HG02870 (cell line): ENCODE data around the gene AFF3.

Source experiments
- ATAC-seq: cut with Tn5 transposase; IDR thresholded peaks from one replicate; pipeline ENCODE4 v1.9.1; 2021; ENCODE audit warnings: mild to moderate bottlenecking, moderate library complexity; ENCODE audit not compliant: unreplicated experiment

Gene AFF3

DNA sequence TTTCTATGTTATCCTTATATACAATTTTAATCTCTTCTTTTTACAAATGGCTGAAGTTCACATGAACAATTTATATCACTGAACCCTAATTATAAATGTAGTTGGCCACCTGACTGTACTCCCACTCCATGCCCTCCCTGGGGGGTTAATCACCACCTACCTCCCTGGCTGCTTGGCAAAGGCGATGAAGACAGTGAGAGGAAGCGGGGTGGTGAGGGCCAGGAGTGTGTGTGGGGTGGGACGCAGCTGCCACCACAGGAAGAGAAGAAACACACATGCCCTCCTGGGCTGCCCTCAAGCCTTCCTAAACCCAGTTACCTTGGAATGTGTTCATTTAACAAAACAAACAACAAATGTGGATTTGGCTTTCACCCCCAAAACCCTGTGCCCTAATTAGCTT is 565.6 kb downstream of the AFF3 start:
- no peak for ATAC-seq

DNA sequence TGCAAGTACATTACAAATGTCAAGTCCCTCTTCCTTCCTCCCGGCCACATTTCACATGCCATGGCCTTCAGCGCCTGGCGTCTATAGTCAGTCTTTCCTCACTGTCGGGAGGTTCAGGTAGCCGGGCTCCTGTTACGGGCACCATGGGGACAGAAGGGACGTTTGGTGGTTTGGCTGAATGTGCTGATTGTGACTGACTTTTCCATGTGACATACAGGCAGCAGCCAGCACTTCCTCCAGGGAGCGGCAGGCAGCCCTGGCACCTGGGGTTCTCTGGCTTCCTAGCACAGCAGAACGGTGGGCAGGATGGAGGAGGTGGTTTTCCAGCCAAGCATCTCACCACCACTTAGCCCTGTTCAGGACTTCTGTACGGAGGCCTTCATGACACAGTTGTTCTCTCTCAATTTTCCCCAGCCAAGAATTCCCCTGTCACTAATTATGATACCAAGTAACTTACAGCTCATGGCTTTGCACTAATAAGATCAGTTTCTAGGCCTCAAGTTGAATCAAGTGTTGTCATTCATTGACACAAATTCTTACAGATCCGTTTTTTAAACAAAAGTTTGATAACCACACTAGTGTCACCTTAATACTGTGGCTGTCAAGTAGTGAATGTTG is 568.6 kb downstream of the AFF3 start:
- no peak for ATAC-seq

DNA sequence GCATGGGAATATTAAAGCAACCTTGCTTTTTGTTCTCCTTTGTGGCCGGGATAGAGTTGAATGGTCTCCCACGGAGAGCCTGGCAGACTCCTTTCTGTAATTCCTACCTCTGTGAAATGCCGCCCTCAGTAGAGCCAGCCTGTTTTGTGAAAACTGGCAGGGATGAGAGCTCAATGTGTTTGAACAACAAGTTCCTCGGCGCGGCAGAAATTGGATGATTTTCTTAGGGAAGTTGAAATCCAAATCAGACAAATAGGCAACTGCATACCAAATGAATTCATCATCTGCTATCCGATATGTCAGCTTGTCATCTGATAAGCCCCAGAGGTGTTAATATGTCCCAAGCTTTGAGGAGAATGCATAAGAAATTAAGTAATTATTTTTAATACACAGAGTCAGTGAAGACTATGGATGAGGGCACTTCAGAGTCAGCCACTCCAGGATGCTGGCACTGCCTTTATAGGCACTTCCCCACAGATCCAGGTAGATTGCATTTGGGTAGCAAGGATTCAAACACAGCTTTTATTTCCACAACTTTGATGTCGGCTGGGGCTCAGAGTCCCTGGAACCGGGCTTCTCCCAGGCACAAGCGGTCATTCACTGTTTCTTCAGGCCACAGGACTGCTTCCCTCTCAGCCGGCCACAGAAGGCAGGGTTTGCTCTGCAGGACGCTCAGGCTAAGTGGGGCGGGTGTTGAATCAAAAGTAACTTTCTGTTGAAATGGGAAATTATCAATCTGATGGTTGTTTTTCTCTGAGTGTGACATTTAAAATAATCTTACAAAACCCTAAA is 569.8 kb downstream of the AFF3 start:
- ATAC-seq: no peak

DNA sequence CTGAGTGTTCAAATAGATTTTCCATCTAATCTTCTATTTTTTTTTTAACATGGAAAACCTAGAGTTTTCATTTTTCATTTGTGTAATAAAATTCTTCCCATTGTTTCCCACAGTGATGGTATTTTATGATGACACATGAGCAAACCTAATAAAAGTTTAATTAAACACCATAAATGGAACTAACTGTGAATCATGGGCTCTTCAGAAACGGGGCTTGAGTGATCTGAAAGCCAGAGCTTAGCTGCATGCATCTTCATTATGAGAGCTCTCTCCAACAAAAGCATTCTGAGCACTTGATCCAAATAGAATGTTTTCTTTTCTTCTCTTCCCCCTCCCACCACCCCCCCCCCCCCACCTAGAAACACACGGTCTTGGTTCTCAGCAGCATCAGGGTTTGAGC is 570.4 kb downstream of the AFF3 start:
- ATAC-seq: no peak

DNA sequence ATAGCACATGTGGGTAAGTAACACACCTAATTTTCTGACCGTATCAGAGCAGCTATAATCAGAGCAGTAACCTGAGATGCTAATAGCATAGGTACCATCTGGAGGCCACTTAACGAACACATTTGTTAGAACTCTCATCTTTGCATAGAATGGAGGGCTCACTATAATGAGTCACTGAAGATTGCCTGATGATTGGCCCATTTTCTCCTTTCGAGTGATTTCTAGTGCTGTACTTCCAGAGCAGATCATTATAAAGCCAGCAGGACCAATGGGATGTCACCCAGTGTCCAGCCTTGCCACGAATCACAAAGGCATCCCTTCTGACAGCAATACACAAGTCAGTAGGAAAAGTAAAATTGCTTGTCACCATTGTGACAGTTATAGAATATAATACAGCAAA is 570.9 kb downstream of the AFF3 start:
- no peak for ATAC-seq

DNA sequence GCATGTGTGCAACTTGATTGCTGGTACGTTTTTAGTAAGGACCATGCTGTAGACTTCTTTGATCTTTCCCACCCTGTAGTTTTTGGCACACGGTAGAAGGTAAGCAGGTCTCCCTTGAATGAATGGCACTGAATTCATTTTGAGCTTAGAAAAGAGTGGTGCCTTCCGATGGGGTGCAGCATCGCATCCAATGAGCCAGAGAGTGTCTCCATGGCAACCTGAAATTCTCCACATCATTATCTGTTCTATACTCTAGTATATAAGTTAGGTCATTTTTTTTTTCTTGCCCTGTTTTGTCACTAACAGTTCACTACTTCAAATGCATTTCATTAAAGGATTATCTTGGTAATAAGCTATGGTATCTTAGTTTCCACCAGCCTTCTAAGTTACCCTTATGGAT is 571.4 kb downstream of the AFF3 start:
- ATAC-seq: no peak

DNA sequence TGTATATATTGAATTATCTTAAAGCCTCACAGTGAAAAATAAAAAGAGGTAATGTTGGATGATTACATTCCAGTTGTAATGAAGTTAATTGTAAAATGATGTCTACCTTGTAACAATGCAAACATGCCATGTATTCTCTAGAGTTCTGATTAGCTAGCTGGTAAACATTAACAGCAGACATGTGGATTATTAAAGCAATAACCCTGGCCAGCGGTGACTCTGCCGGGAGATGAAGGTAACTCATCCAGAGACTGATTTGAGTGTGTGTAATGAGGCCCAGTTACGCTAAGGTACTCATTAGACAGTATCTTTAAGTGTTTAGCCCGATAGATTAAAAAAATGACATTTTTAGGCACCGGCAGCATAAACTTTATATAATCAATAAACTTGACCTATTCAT is 573.0 kb downstream of the AFF3 start:
- ATAC-seq: no peak

DNA sequence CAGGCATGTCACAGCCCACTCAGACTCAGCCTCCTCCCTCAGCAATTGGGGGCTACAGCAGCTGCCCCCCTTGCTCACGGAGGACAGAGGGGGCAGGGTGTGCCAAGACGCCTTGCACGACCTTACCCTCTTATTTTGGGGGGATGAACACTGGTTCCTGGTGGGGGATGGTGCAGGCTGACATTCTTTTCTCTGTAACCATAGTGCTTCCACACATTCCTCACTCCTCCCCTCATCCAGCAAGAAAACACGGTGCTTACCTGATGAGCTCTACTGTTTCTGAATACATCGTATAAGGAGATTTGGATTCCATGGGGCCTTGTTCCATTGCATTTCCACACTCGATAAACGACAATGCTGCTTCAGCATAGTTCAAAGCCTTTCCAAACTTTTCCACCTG is 577.2 kb downstream of the AFF3 start:
- no peak for ATAC-seq

DNA sequence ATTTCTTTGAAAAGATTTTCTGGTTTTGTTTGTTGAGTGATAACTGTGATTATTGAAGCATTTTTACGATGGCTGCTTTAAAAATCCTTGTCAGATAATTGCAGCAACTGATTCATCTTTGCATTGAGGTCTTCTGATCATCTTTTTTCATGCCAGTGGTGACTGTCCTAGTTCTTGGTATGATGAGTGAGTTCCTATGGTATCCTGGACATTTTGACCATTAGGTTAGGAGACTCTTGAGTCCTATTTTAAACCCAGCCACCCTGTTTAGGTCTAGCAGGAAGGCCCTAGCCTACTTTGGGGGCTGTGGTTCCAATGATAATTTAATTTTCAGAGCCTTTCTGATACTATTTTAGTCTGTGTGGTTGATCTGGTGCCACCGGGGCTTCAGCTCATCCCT is 579.9 kb downstream of the AFF3 start:
- ATAC-seq: no peak

DNA sequence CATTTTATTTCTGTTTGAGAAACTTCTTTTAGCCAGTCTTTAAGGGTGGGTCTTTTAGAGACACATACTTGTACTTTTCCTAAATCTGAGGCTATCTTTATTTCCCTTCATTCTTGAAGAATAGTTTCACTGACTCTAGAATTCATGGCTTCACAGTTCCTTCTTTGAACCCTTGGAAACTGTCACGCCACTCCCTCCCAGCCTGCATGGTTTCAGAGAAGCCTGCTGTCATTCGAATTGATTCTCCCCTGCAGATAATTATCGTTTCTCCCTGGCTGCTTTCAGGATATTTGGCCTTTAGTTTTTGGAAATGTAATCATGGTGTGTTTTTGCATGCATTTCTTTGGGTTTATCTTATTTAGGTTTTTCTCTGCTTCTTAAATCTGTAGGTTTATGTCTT is 580.6 kb downstream of the AFF3 start:
- ATAC-seq: no peak

DNA sequence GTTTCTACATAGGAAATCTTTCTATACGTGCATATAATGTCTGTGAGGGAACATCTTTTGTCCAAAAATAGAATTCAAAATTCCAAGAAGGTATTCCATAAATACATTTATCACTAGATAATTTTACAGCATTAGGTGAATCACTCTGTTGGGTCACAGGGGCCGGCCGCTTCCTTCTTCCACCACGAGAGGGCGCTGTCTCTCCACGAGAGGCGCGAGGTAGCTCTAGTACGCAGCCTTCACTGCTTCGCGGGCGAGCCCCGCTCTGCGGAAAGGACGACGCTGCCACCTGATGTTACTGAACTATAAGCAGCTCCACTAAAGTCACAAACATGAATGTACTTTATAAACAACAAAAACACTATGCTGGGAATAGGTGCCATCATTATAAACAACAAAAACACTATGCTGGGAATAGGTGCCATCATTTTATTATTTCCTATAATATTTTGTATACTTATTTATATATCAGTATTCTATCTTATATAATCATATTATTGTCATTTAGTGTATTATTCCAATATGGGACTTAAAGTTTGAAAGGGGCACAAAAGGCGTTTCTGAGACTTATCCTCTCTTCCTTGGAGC is 583.2 kb downstream of the AFF3 start:
- peak; percentile 79 for ATAC-seq

DNA sequence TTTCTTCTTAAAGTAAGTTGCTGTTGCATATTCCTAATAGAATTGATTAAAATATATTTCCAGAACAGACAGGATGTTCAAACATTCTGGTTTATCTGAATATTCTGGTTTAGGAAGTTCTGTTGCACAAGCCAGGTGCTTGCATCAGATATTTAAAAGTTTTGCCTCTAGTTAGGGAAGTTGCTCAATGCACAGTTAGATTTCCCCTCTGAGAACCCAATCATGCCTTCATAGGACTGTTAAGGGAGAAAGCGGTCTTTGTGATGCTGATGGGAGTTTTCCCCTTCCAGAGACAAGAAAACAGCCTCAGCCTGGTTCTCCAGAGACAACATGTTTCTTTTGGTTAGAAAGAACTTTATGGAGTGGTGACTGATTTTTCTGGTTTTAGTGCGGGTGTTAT is 587.0 kb downstream of the AFF3 start:
- ATAC-seq: no peak

DNA sequence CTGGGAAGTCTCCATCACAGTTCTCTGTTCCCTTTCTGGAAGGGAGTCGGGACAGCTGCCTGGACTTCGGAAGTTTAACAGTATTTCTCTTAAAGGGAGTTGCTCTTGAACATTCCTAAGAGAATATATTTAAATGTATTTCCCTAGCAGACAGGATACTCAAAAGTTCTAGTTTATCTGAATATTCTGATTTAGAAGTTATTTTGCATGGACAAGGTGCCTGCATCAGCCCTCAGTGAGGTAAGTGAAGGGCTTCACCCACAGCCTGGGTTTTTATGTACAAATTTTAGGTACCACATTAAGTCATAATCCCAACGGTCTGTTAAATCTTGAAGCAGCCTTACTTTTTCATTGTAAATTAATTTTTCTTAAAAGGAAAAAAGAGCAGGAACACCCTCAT is 587.5 kb downstream of the AFF3 start:
- no peak for ATAC-seq

DNA sequence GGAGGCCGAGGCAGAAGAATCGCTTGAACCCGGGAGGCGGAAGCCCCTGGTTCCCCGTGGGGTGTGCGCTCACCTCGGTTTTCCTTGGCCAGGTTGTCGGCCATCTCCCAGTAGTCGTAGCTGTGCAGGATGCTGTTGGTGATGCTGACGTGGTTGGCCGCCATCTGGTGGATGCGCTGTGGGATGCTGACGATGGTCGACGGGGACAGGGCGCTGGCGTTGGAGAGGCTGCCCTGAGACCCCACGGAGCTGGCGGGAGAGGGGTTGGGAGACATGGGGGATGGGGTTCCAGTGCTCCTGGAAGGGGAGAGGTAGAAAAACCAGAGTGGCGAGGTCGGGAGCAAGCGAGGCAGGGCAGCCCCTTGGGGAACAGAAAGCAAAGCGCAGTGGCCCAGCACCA is 588.2 kb downstream of the AFF3 start:
- ATAC-seq: no peak

DNA sequence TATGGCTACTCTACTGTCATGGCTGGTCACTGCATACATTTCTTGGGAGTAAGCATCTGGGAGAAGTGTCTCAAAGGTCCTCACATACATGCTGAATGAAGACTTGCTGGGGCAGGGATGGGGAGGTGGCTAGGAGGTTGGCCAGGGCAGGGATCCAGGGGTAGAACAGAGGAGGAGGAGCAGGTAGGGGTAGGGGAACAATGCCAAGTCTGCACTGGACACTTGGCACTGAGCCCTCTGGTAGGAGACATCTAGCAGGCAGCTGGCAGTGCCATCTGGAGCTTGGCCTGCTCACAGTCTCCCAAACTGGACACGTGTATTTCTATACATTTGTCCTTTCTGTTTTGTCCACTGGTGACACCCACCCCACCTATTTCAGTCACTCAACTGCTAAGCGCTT is 589.9 kb downstream of the AFF3 start:
- no peak for ATAC-seq

DNA sequence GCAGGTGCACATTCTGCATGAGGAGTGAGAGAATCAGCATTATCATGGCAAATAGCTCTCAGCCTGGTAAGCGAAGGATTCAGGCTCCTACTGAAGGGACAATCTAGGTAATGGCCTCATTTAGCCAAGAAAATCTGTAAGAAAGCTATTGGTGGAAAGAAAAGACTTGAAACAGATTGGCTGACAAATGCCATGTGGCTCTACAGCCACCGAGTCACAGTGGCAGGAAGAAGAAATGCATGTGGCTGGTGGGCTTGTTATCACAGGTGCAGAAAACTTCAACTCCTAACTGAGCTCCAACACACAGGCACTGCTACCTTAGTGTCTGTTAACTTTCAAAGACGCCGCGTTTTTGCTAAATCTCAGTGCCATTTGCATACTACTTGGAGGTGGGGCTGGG is 592.0 kb downstream of the AFF3 start:
- no peak for ATAC-seq

DNA sequence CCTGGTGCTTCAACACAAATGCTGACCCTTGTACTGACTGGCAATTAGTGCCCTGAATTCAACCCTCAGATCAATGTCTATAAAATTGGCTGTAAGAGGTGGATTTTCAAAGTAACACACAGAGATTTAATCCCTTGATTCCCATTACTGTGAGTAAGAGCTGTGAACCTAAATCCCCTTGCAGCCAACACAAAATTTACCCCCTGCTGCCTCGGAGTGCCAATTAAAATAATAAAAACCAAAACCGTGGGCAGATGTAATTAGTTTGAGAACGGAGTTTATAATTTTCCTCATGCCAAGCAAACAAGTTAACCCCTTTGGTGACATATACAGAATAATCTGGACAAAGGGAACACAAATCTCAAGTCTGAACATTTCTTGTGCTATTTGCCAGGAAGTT is 596.8 kb downstream of the AFF3 start:
- ATAC-seq: no peak

DNA sequence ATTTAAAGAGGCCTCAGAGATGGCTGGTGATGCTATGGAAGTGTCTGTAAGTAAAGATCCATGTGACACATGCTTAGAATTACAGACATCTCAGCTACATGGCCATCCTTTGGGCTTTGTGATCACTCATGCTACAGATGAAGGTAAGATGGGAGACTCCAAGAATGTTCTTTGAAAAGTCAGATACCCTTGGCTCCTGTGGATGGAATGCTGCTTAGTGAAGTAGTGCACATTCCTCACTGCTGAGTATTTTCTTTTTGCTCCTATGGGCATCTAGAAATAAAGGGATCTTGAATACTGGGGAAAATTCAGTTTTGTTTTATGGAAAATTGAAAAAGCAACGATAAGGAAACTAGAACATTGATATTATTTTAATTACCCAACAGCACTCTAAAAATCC is 597.3 kb downstream of the AFF3 start:
- no peak for ATAC-seq

DNA sequence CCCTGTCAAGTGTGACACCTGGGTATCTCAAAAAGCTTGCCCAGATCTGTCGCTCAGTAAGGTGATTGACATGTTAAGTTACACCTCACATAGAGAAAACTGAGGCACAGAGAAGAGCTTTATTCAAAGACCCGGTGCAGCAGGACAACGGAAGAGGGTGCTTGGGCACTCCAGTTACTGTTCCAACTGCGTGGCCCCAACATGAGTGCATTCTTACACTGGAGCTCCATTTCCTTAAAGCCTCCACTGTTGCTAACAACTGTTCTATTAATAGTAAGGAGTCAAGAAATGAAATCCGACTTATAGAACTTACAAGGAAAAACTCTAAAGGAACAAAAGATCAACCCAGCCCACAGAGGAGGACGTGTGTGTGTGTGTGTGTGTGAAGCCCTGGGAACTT is 597.8 kb downstream of the AFF3 start:
- ATAC-seq: no peak

DNA sequence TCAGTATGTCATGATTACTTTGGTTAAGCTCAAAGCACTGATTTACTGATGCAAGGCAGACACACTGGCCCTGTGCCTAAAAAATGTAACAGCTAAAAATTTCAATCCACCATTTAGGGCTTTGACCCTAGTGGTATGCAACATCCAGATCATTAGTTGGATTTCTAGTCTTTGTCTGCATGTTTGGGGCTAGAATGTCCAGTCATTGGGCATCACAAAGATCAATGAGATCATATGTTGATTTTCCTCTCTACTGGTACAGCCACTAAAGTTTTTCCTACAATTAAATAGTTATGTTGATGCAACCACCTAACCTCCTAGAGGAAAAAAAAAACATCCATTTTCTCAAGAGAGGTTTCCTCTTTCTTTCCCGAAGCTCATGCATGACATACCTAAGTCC is 599.1 kb downstream of the AFF3 start:
- no peak for ATAC-seq

DNA sequence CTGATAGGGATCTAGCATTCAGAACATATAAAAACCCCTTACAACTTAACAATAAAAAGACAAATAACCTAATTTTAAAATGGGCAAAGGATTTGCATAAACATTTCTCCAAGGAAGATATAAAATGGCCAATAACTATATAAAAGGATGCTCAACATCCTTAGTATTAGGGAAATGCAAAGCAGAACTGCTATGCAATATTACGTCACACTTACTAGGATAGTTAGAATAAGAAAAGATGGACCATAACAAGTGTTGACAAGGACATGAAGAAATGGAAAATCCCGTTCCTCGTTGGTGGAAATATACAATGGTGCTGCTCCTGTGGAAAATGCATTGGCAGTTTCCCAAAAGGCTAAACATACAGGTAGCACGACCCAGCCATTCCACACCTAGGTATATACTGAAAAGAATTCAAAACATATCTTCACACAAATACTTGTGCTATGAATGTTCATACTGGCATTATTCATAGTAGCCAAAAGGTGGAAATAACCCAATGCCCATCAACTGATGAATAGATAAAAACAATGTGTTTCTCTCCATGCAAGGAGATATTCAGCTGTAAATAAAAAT is 604.4 kb downstream of the AFF3 start:
- ATAC-seq: no peak

DNA sequence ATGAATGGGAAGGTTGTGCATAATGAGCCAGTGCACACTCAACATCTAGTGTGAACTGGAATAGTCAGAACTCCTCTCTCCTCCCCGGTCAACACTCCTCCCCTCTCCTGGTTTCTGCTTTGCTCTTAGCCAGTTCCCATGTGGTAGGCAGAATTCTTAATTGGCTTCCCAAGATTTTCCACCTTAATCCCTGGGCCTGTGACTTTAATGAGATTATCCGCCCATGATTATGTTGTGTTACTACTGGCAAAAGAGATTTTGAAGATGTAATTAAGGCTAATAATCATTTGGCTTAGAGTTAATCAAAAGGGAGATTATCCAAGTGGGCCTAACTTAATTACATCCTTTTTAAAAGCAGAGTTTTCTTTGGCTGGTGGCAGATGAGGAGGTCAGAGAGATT is 618.3 kb downstream of the AFF3 start:
- no peak for ATAC-seq
